ENCODE results near the gene TRIM63.

- TF ChIP-seq POLR2AphosphoS5 (IDR thresholded peaks at IDR 0.05; ENCODE audit: insufficient read depth, low read depth, low read length), result no peak
- TF ChIP-seq CTCF (IDR thresholded peaks at IDR 0.05; ENCODE audit: extremely low read depth in 1 of 2, insufficient read depth in 1 of 2, low read depth in 1 of 2, low read length in 2 of 2), result no peak
- TF ChIP-seq POLR2A (IDR thresholded peaks at IDR 0.05; ENCODE audit: low read depth, low read length), result no peak
- no peak for TF ChIP-seq JUN (IDR thresholded peaks at IDR 0.05; ENCODE audit: borderline replicate concordance, insufficient read depth, insufficient read length, low read depth)
- TF ChIP-seq EZH2 (IDR thresholded peaks at IDR 0.05; ENCODE audit: borderline replicate concordance, low read depth, low read length, severe bottlenecking), result no peak
- TF ChIP-seq MYC (IDR thresholded peaks at IDR 0.05; ENCODE audit: low read depth, low read length), result no peak
Observed at GRCh38 chr1:26070963-26071342, 3.5 kb upstream of the TRIM63 start.
